ENCODE results near the gene C12orf56. TPM values are rescaled to one million over a fixed set of nuclear protein-coding genes. Genes with fewer than 3 reads are reported as not detected.

The C12orf56 gene
- total and polyA plus RNA-seq, 7 experiments from 2014 or later = 0.10 to 0.34 TPM; not detected in 5

DNA sequence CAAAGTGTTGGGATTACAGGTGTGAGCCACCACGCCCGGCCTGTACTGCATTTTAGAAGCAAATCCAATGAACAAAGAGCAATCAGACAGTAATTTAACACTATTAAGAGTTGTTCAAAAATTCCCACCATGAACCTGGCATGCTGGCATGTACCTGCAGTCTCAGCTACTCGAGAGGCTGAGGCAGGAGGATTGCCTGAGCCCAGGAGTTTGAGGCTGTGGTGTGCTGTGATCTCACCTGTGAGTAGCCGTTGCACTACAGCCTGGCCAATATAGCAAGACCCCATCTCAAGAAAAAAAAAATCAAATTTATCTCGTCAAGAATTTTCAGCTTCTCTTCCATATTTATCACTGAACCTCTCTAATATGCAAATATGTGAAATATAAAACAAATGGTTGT, 128.7 kb downstream of the C12orf56 start:
- ChIA-PET CTCF (interaction anchor here (0.7 kb wide), 2 partner anchors 43 to 1118 kb away, joined by 3 read pairs; no protein-coding TSS in a partner anchor), POLR2A (interaction anchor here (0.7 kb wide), 1 partner anchor 90 kb away, joined by 3 read pairs; no protein-coding TSS in a partner anchor)
- peaks cover 0 to 3% (median 0%) of the 10 kb centered on the region in 5 donors for H3K27me3 Mint-ChIP-seq
- H3K9me3 ChIP-seq (ENCODE audit: control insufficient read depth in 2 of 3, low read length in 3 of 3) = no peaks in the 10 kb centered on the region
- H3K4me1 Mint-ChIP-seq = no peaks in the 10 kb centered on the region
- H3K27me3 ChIP-seq (ENCODE audit: control insufficient read depth in 2 of 2, insufficient read depth in 2 of 2, low read length in 2 of 2) = no peaks in the 10 kb centered on the region
- no peaks in the 10 kb centered on the region for H3K36me3 ChIP-seq (ENCODE audit: control insufficient read depth in 2 of 3, insufficient read depth in 3 of 3, low read length in 3 of 3)
- DNase-seq (no peak), ATAC-seq (no peak)
- no peak overlapping the region for H3K4me3 Mint-ChIP-seq
- H3K4me3 ChIP-seq (ENCODE audit: low read length) = no peak overlapping the region
- no peaks in the 10 kb centered on the region for H3K4me1 ChIP-seq (ENCODE audit: control insufficient read depth in 2 of 2, insufficient read depth in 2 of 2, low read length in 2 of 2)
- no peak overlapping the region for H3K27ac Mint-ChIP-seq
- H3K9me3 Mint-ChIP-seq = no peaks in the 10 kb centered on the region
- no peaks in the 10 kb centered on the region for H3K36me3 Mint-ChIP-seq
- intact Hi-C loops (cut with micrococcal nuclease) = no loop called here
- H3K27ac ChIP-seq (ENCODE audit: low read depth, low read length) = no peak overlapping the region

DNA sequence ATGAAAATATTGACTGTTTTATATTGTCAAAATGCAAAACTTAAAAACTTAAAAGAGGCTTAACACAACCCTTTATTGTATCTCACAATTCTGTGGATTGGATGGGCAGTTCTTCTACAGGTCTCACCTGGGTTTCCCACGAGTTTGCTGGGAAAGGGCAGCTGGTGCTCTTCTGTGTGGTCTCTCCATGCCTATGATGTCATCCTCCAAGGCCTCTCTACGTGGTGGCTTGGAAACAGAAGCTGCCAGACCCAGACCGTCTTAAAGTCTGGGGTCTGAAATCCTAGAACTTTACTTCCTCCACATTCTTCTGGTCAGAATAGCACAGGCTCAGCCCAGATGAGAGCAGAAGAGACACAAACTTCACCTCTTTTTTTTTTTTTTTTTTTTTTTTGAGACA, 132.0 kb downstream of the C12orf56 start:
- peaks cover 0 to 3% (median 0%) of the 10 kb centered on the region in 5 donors for H3K27me3 Mint-ChIP-seq
- no peaks in the 10 kb centered on the region for H3K9me3 ChIP-seq (ENCODE audit: control insufficient read depth in 2 of 3, low read length in 3 of 3)
- H3K9me3 Mint-ChIP-seq = no peaks in the 10 kb centered on the region
- no peak for DNase-seq
- ATAC-seq = no peak
- H3K27me3 ChIP-seq (ENCODE audit: control insufficient read depth in 2 of 2, insufficient read depth in 2 of 2, low read length in 2 of 2) = no peaks in the 10 kb centered on the region
- H3K4me3 ChIP-seq (ENCODE audit: low read length) = no peak overlapping the region
- H3K27ac Mint-ChIP-seq = no peak overlapping the region
- CTCF ChIA-PET = interaction anchor here (0.7 kb wide), 1 partner anchor 174 kb away, joined by 3 read pairs; no protein-coding TSS in a partner anchor
- no peak overlapping the region for H3K4me3 Mint-ChIP-seq
- intact Hi-C loops (cut with micrococcal nuclease) = loop anchor here in 1 of 2 donors (5.0 kb wide), 1 partner anchor 1106 kb away; the partner anchor contains the start of gene AVPR1A
- POLR2A ChIA-PET = no interaction called here
- no peaks in the 10 kb centered on the region for H3K36me3 ChIP-seq (ENCODE audit: control insufficient read depth in 2 of 3, insufficient read depth in 3 of 3, low read length in 3 of 3)
- peaks cover 0 to 7% (median 0%) of the 10 kb centered on the region in 7 donors for H3K4me1 Mint-ChIP-seq
- H3K36me3 Mint-ChIP-seq = no peaks in the 10 kb centered on the region
- no peak overlapping the region for H3K27ac ChIP-seq (ENCODE audit: low read depth, low read length)
- no peaks in the 10 kb centered on the region for H3K4me1 ChIP-seq (ENCODE audit: control insufficient read depth in 2 of 2, insufficient read depth in 2 of 2, low read length in 2 of 2)

DNA sequence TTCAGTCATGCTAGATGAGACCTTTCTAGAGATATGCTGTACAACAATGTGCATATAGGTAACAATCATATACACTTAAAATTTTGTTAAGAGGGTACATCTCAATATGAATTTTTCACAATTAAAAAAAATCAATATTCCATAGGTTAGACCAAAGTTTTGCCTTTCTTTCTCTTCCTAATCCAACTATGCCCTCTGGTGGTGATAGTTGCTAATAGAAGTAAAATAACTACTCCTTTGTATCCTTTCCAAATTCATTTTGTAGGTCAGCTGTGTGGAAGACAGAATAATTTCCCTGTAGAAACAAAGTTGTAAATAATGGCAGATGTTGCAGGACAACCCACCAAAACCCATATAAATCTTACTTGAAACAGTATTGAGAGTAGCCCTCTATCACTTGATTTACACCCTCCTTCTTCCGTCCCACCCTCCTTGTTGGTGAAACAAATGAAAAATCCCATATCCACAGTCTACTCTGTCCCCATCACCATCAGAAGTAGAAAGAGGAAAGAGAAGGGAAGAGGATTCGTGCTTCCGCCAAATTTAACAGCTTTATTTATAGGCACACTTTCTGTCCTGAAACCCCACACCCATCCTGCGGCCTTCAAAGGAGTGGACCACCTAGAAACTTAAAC, 134.3 kb downstream of the C12orf56 start:
- Mint-ChIP-seq H3K4me1 (peaks cover 0 to 7% (median 0%) of the 10 kb centered on the region in 7 donors), H3K9me3 (no peaks in the 10 kb centered on the region), H3K27me3 (no peaks in the 10 kb centered on the region), H3K27ac (no peak overlapping the region), H3K36me3 (no peaks in the 10 kb centered on the region), H3K4me3 (no peak overlapping the region)
- DNase-seq (peak in 7 of 9 donors; percentile 18 to 60 (median 47)), ATAC-seq (peak; percentile 66)
- CTCF ChIA-PET = interaction anchor here (0.6 to 1.9 kb wide), 8 partner anchors 9 to 1477 kb away, joined by 3 to 13 read pairs (median 3); partner anchors contain the start of gene SRGAP1
- Histone ChIP-seq H3K4me1 (ENCODE audit: control insufficient read depth in 2 of 2, insufficient read depth in 2 of 2, low read length in 2 of 2) (no peaks in the 10 kb centered on the region), H3K9me3 (ENCODE audit: control insufficient read depth in 2 of 3, low read length in 3 of 3) (no peaks in the 10 kb centered on the region), H3K36me3 (ENCODE audit: control insufficient read depth in 2 of 3, insufficient read depth in 3 of 3, low read length in 3 of 3) (no peaks in the 10 kb centered on the region), H3K4me3 (ENCODE audit: low read length) (no peak overlapping the region), H3K27me3 (ENCODE audit: control insufficient read depth in 2 of 2, insufficient read depth in 2 of 2, low read length in 2 of 2) (no peaks in the 10 kb centered on the region), H3K27ac (ENCODE audit: low read depth, low read length) (no peak overlapping the region)
- POLR2A ChIA-PET = no interaction called here
- intact Hi-C loops (cut with micrococcal nuclease) = loop anchor here (1.0 to 5.0 kb wide), 8 partner anchors 136 to 1153 kb away; partner anchors contain the start of genes SRGAP1 (in 2 of the 2) and AVPR1A (in 1 of the 2)

DNA sequence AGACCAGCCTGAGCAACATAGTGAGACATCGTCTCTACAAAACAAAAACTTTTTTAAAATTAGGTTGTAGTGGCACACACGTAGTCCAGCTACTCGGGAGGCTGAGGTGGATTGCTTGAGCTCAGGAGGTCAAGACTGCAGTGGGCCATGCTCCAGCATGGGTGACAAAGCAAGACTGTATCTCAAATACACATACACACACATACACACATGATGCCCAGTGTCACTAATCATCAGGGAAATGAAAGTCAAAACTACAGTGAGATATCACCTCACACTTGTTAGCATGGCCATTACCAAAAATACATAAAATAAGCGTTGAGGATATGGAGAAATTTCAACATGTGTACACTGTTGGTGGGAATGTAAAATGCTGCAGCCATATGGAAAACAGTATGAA, 135.3 kb downstream of the C12orf56 start:
- Mint-ChIP-seq H3K4me1 (peaks cover 0 to 7% (median 0%) of the 10 kb centered on the region in 7 donors), H3K9me3 (no peaks in the 10 kb centered on the region), H3K36me3 (no peaks in the 10 kb centered on the region), H3K4me3 (no peak overlapping the region), H3K27ac (no peak overlapping the region), H3K27me3 (no peaks in the 10 kb centered on the region)
- no peaks in the 10 kb centered on the region for H3K4me1 ChIP-seq (ENCODE audit: control insufficient read depth in 2 of 2, insufficient read depth in 2 of 2, low read length in 2 of 2)
- H3K9me3 ChIP-seq (ENCODE audit: control insufficient read depth in 2 of 3, low read length in 3 of 3) = no peaks in the 10 kb centered on the region
- H3K27ac ChIP-seq (ENCODE audit: low read depth, low read length) = no peak overlapping the region
- H3K27me3 ChIP-seq (ENCODE audit: control insufficient read depth in 2 of 2, insufficient read depth in 2 of 2, low read length in 2 of 2) = no peaks in the 10 kb centered on the region
- ChIA-PET POLR2A (no interaction called here), CTCF (interaction anchor here (0.9 to 1.9 kb wide), 2 partner anchors 411 to 416 kb away, joined by 3 to 13 read pairs; partner anchors contain the start of gene SRGAP1)
- no peak overlapping the region for H3K4me3 ChIP-seq (ENCODE audit: low read length)
- no peaks in the 10 kb centered on the region for H3K36me3 ChIP-seq (ENCODE audit: control insufficient read depth in 2 of 3, insufficient read depth in 3 of 3, low read length in 3 of 3)
- no peak for ATAC-seq
- DNase-seq = no peak
- intact Hi-C loops (cut with micrococcal nuclease) = loop anchor here in 1 of 2 donors (5.0 kb wide), 1 partner anchor 1103 kb away; the partner anchor contains the start of gene AVPR1A

DNA sequence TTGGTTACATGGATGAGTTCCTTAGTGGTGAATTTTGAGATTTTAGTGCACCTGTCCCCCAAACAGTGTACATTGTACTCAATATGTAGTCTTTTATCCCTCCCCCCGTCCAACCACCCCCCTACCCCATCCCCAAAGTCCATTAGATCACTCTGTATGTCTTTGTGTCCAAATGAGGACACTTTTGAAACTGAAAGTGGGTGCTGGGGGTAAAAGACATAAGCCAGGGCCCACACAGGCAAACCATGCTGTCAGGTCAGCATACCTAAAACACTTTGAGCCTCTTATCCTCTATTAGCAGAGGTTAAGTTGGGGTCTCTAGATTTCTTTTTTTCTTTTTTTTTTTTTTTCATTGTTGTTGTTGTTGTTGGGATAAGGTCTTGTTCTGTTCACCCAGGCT, 137.2 kb downstream of the C12orf56 start:
- Mint-ChIP-seq H3K4me3 (no peak overlapping the region), H3K36me3 (no peaks in the 10 kb centered on the region), H3K4me1 (peaks cover 0 to 7% (median 0%) of the 10 kb centered on the region in 7 donors), H3K9me3 (no peaks in the 10 kb centered on the region), H3K27me3 (peaks cover 0 to 3% (median 0%) of the 10 kb centered on the region in 5 donors), H3K27ac (no peak overlapping the region)
- H3K36me3 ChIP-seq (ENCODE audit: control insufficient read depth in 2 of 3, insufficient read depth in 3 of 3, low read length in 3 of 3) = no peaks in the 10 kb centered on the region
- ChIA-PET CTCF (no interaction called here), POLR2A (interaction anchor here (0.6 kb wide), 1 partner anchor 455 kb away, joined by 3 read pairs; no protein-coding TSS in a partner anchor)
- H3K27me3 ChIP-seq (ENCODE audit: control insufficient read depth in 2 of 2, insufficient read depth in 2 of 2, low read length in 2 of 2) = no peaks in the 10 kb centered on the region
- H3K4me1 ChIP-seq (ENCODE audit: control insufficient read depth in 2 of 2, insufficient read depth in 2 of 2, low read length in 2 of 2) = no peaks in the 10 kb centered on the region
- no peak for ATAC-seq
- H3K27ac ChIP-seq (ENCODE audit: low read depth, low read length) = no peak overlapping the region
- intact Hi-C loops (cut with micrococcal nuclease) = no loop called here
- H3K4me3 ChIP-seq (ENCODE audit: low read length) = no peak overlapping the region
- DNase-seq = no peak
- no peaks in the 10 kb centered on the region for H3K9me3 ChIP-seq (ENCODE audit: control insufficient read depth in 2 of 3, low read length in 3 of 3)

DNA sequence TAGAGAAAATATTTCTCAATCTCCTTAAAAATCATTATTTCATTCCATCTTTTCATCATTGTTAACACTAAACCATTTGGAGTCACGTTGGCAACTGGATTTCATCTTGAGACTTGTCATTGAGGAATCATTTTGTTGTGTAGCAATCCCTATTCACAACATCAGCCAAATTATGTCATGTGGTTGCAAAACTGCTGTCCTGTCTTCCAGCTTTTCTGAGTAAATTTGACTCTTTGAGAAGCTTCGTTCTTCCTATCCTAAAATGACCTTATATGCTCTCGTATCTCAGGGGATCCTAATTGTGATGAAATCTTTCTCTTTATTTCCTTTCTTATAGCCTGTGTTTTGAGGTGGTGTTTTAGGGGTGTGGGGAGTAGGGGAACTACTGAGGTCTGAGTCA, 137.9 kb downstream of the C12orf56 start:
- intact Hi-C loops (cut with micrococcal nuclease) = no loop called here
- Mint-ChIP-seq H3K27me3 (peaks cover 0 to 5% (median 0%) of the 10 kb centered on the region in 5 donors), H3K27ac (peak overlapping the region in 1 of 9 donors; percentile 2), H3K4me3 (no peak overlapping the region), H3K9me3 (no peaks in the 10 kb centered on the region), H3K36me3 (no peaks in the 10 kb centered on the region), H3K4me1 (peaks cover 0 to 7% (median 0%) of the 10 kb centered on the region in 7 donors)
- no peak overlapping the region for H3K27ac ChIP-seq (ENCODE audit: low read depth, low read length)
- H3K27me3 ChIP-seq (ENCODE audit: control insufficient read depth in 2 of 2, insufficient read depth in 2 of 2, low read length in 2 of 2) = no peaks in the 10 kb centered on the region
- CTCF ChIA-PET = no interaction called here
- H3K9me3 ChIP-seq (ENCODE audit: control insufficient read depth in 2 of 3, low read length in 3 of 3) = no peaks in the 10 kb centered on the region
- no peak for ATAC-seq
- H3K36me3 ChIP-seq (ENCODE audit: control insufficient read depth in 2 of 3, insufficient read depth in 3 of 3, low read length in 3 of 3) = no peaks in the 10 kb centered on the region
- no peaks in the 10 kb centered on the region for H3K4me1 ChIP-seq (ENCODE audit: control insufficient read depth in 2 of 2, insufficient read depth in 2 of 2, low read length in 2 of 2)
- POLR2A ChIA-PET = interaction anchor here (0.6 kb wide), 1 partner anchor 454 kb away, joined by 3 read pairs; no protein-coding TSS in a partner anchor
- no peak for DNase-seq
- no peak overlapping the region for H3K4me3 ChIP-seq (ENCODE audit: low read length)
